Measurements from ENCODE around the gene ORC1. TPM values are rescaled to one million over a fixed set of nuclear protein-coding genes. Genes with fewer than 3 reads are reported as not detected.

ORC1 gene
- total RNA-seq, 2 donors from 2014 or later: 20.7 to 56.4 TPM

GRCh38 chr1:52366517-52366827 is 37.8 kb downstream of the ORC1 start:
- Mint-ChIP-seq H3K27me3 (peaks cover 3 to 7% of the 10 kb centered on the region in 2 donors), H3K27ac (peak overlapping the region; percentile 90 to 99), H3K9me3 (no peaks in the 10 kb centered on the region), H3K4me1 (ENCODE audit: low read depth in 2 of 2) (peaks cover 33 to 41% of the 10 kb centered on the region in 2 donors), H3K4me3 (peak overlapping the region; percentile 92), H3K36me3 (peaks cover 6% of the 10 kb centered on the region)
- DNase-seq (ENCODE audit: low spot score): no peak
- ATAC-seq: no peak

GRCh38 chr1:52365746-52366516 is 38.3 kb downstream of the ORC1 start, which contains the start of gene CC2D1B:
CC2D1B (minus strand) TSS chr1:52366205; CDS start chr1:52364620, 1,585 bp downstream.
- Mint-ChIP-seq H3K36me3 (peaks cover 7% of the 10 kb centered on the region), H3K27ac (peak within 1 kb of the TSS; percentile 90 to 99), H3K4me3 (peak within 1 kb of the TSS; percentile 92), H3K4me1 (ENCODE audit: low read depth in 2 of 2) (peaks cover 33 to 41% of the 10 kb centered on the region in 2 donors), H3K27me3 (peaks cover 3 to 7% of the 10 kb centered on the region in 2 donors), H3K9me3 (no peaks in the 10 kb centered on the region)
- peak; percentile 100 for DNase-seq (ENCODE audit: low spot score)
- peak; percentile 98 for ATAC-seq

- Mint-ChIP-seq H3K9me3 (no peaks in the 10 kb centered on the region), H3K27ac (peak overlapping the region; percentile 90 to 99), H3K27me3 (peaks cover 3 to 7% of the 10 kb centered on the region in 2 donors), H3K4me3 (peak overlapping the region; percentile 92), H3K4me1 (ENCODE audit: low read depth in 2 of 2) (peaks cover 33 to 41% of the 10 kb centered on the region in 2 donors), H3K36me3 (peaks cover 7% of the 10 kb centered on the region)
- ATAC-seq (no peak), DNase-seq (ENCODE audit: low spot score) (no peak)
Observed at GRCh38 chr1:52365071-52365745, 39.0 kb downstream of the ORC1 start.

- no peak for DNase-seq (ENCODE audit: low spot score)
- H3K27me3 Mint-ChIP-seq: peaks cover 3 to 7% of the 10 kb centered on the region in 2 donors
- H3K4me3 Mint-ChIP-seq: peak overlapping the region; percentile 92
- peak overlapping the region; percentile 90 to 99 for H3K27ac Mint-ChIP-seq
- H3K36me3 Mint-ChIP-seq: peaks cover 7% of the 10 kb centered on the region
- H3K9me3 Mint-ChIP-seq: no peaks in the 10 kb centered on the region
- ATAC-seq: no peak
- H3K4me1 Mint-ChIP-seq (ENCODE audit: low read depth in 2 of 2): peaks cover 33 to 41% of the 10 kb centered on the region in 2 donors
Observed at GRCh38 chr1:52364235-52364839, 39.9 kb downstream of the ORC1 start.

GRCh38 chr1:52360595-52360968 is 43.6 kb downstream of the ORC1 start:
- no peak for ATAC-seq
- H3K27ac Mint-ChIP-seq: no peak overlapping the region
- H3K4me3 Mint-ChIP-seq: no peak overlapping the region
- peaks cover 12% of the 10 kb centered on the region for H3K36me3 Mint-ChIP-seq
- H3K4me1 Mint-ChIP-seq (ENCODE audit: low read depth in 2 of 2): peaks cover 25% of the 10 kb centered on the region in 2 donors
- H3K9me3 Mint-ChIP-seq: no peaks in the 10 kb centered on the region
- no peak for DNase-seq (ENCODE audit: low spot score)
- no peaks in the 10 kb centered on the region for H3K27me3 Mint-ChIP-seq

- peaks cover 18% of the 10 kb centered on the region for H3K36me3 Mint-ChIP-seq
- peaks cover 19 to 24% of the 10 kb centered on the region in 2 donors for H3K4me1 Mint-ChIP-seq (ENCODE audit: low read depth in 2 of 2)
- no peak overlapping the region for H3K27ac Mint-ChIP-seq
- ATAC-seq (no peak), DNase-seq (ENCODE audit: low spot score) (no peak)
- no peaks in the 10 kb centered on the region for H3K27me3 Mint-ChIP-seq
- H3K4me3 Mint-ChIP-seq: no peak overlapping the region
- H3K9me3 Mint-ChIP-seq: no peaks in the 10 kb centered on the region
Observed at GRCh38 chr1:52359676-52360594, 44.3 kb downstream of the ORC1 start.

GRCh38 chr1:52358851-52359497 is 45.2 kb downstream of the ORC1 start:
- no peaks in the 10 kb centered on the region for H3K9me3 Mint-ChIP-seq
- ATAC-seq (no peak), DNase-seq (ENCODE audit: low spot score) (no peak)
- H3K36me3 Mint-ChIP-seq: peaks cover 19% of the 10 kb centered on the region
- H3K27ac Mint-ChIP-seq: no peak overlapping the region
- H3K4me1 Mint-ChIP-seq (ENCODE audit: low read depth in 2 of 2): peaks cover 9 to 17% of the 10 kb centered on the region in 2 donors
- no peak overlapping the region for H3K4me3 Mint-ChIP-seq
- no peaks in the 10 kb centered on the region for H3K27me3 Mint-ChIP-seq

- Mint-ChIP-seq H3K4me1 (ENCODE audit: low read depth in 2 of 2) (peaks cover 6 to 10% of the 10 kb centered on the region in 2 donors), H3K27ac (peak overlapping the region in 1 of 2 donors; percentile 36), H3K27me3 (no peaks in the 10 kb centered on the region), H3K36me3 (peaks cover 19% of the 10 kb centered on the region), H3K4me3 (no peak overlapping the region), H3K9me3 (no peaks in the 10 kb centered on the region)
- DNase-seq (ENCODE audit: low spot score) (no peak), ATAC-seq (no peak)
Observed at GRCh38 chr1:52357397-52357796, 46.8 kb downstream of the ORC1 start.

GRCh38 chr1:52356818-52357355 is 47.3 kb downstream of the ORC1 start:
- no peaks in the 10 kb centered on the region for H3K27me3 Mint-ChIP-seq
- no peak for ATAC-seq

GRCh38 chr1:52355847-52356505 is 48.2 kb downstream of the ORC1 start:
- Mint-ChIP-seq H3K9me3 (no peaks in the 10 kb centered on the region), H3K27me3 (no peaks in the 10 kb centered on the region), H3K36me3 (peaks cover 12% of the 10 kb centered on the region), H3K4me1 (ENCODE audit: low read depth in 2 of 2) (peaks cover 0 to 5% of the 10 kb centered on the region in 2 donors), H3K27ac (peak overlapping the region in 1 of 2 donors; percentile 70), H3K4me3 (no peak overlapping the region)
- no peak for ATAC-seq
- no peak for DNase-seq (ENCODE audit: low spot score)

More at GRCh38 chr1:52356818-52357355, 47.3 kb downstream of the ORC1 start:
- peak overlapping the region in 1 of 2 donors; percentile 36 for H3K27ac Mint-ChIP-seq
- no peak overlapping the region for H3K4me3 Mint-ChIP-seq
- H3K36me3 Mint-ChIP-seq: peaks cover 17% of the 10 kb centered on the region
- no peak for DNase-seq (ENCODE audit: low spot score)
- peaks cover 4 to 9% of the 10 kb centered on the region in 2 donors for H3K4me1 Mint-ChIP-seq (ENCODE audit: low read depth in 2 of 2)
- no peaks in the 10 kb centered on the region for H3K9me3 Mint-ChIP-seq

GRCh38 chr1:52355436-52355835 is 48.8 kb downstream of the ORC1 start:
- peak overlapping the region in 1 of 2 donors; percentile 70 for H3K27ac Mint-ChIP-seq
- peaks cover 12% of the 10 kb centered on the region for H3K36me3 Mint-ChIP-seq
- peaks cover 0 to 5% of the 10 kb centered on the region in 2 donors for H3K4me1 Mint-ChIP-seq (ENCODE audit: low read depth in 2 of 2)

GRCh38 chr1:52352690-52353089 is 51.5 kb downstream of the ORC1 start:
- Mint-ChIP-seq H3K27ac (no peak overlapping the region), H3K4me1 (ENCODE audit: low read depth in 2 of 2) (peaks cover 0 to 5% of the 10 kb centered on the region in 2 donors), H3K4me3 (no peak overlapping the region), H3K27me3 (no peaks in the 10 kb centered on the region), H3K9me3 (no peaks in the 10 kb centered on the region), H3K36me3 (peaks cover 12% of the 10 kb centered on the region)
- no peak for ATAC-seq
- no peak for DNase-seq (ENCODE audit: low spot score)

More at GRCh38 chr1:52355436-52355835, 48.8 kb downstream of the ORC1 start:
- no peaks in the 10 kb centered on the region for H3K9me3 Mint-ChIP-seq
- DNase-seq (ENCODE audit: low spot score): no peak
- ATAC-seq: no peak
- no peak overlapping the region for H3K4me3 Mint-ChIP-seq
- H3K27me3 Mint-ChIP-seq: no peaks in the 10 kb centered on the region

Data from natural killer cell treated with Interleukin-12 subunit alpha and Interleukin-12 subunit beta and Interleukin-15 and Interleukin-18, amount 100 ng/mL, for 72 hours (primary cell).